GM12878 (cell line): Measurements from ENCODE around the gene CHN1. TPM values are rescaled to one million over a fixed set of nuclear protein-coding genes. Genes with fewer than 3 reads are reported as not detected.

Experiments used
- ATAC-seq: fragments of 200-7000 bp; cut with Tn5 transposase; 3 replicates; pipeline ENCODE4 v1.9.1; 2020; ENCODE audit warnings: mild to moderate bottlenecking, moderate library complexity
- BruUV-seq: library from RNA; stranded (reverse); fragments of 400-500 nt; replicated peaks from 2 replicates; lab custom pipeline; 2021; lab: Mats Ljungman, UMichigan
- CTCF ChIA-PET: fragments of 300-600 bp; sonication (Branson Sonifier 250); formaldehyde crosslinking; extraction: SDS; loops from one replicate; lab custom pipeline; 2021; ENCODE audit warnings: inconsistent platforms; lab: Yijun Ruan, JAX
- POLR2A ChIA-PET: fragments of 350-600 bp; formaldehyde crosslinking; extraction: SDS; loops from one replicate; lab custom pipeline; 2021; ENCODE audit warnings: inconsistent platforms; lab: Charles Lee
- RAD21 ChIA-PET: fragments of 300-600 bp; sonication (Branson Sonifier 250); formaldehyde crosslinking; loops from one replicate; lab custom pipeline; 2023; ENCODE audit warnings: antibody characterized with exemption; ENCODE audit not compliant: unreplicated experiment; lab: Charles Lee
- SMC1A ChIA-PET: fragments of 300-600 bp; sonication (Branson Sonifier 250); formaldehyde crosslinking; loops from one replicate; lab custom pipeline; 2023; ENCODE audit not compliant: unreplicated experiment, uncharacterized antibody; lab: Charles Lee
- DNase-seq: peaks from one replicate; pipeline ENCODE4 v3.0.0-alpha.2; 2011; ENCODE audit warnings: low read depth, low spot score
- FAIRE-seq: peaks from 3 replicates; lab custom pipeline; 2011; peaks lifted over from hg19 to GRCh38; lab: Jason Lieb, UNC
- H2AFZ ChIP-seq: 2 replicates; pipeline ENCODE4 v1.6.0; 2011; ENCODE audit warnings: low read depth, low read length, control low read depth; ENCODE audit not compliant: control insufficient read depth
- H3K27ac ChIP-seq: 2 replicates; pipeline ENCODE4 v1.5.1; 2011; ENCODE audit warnings: control low read depth; ENCODE audit not compliant: control insufficient read depth, insufficient read depth
- H3K27me3 ChIP-seq, 2 experiments: replicated peaks in 1 of 2; 2 replicates each; pipeline versions ENCODE4 v1.6.0 to v1.6.1; 2011; ENCODE audit warnings: low read length in 1 of 2; ENCODE audit not compliant: control insufficient read depth in 2 of 2, insufficient read depth in 2 of 2
- H3K36me3 ChIP-seq, 2 experiments: 2 replicates each; pipeline ENCODE4 v1.5.1; 2011; ENCODE audit warnings: low read length in 1 of 2; ENCODE audit not compliant: control insufficient read depth in 2 of 2, insufficient read depth in 2 of 2
- H3K4me1 ChIP-seq: 2 replicates; pipeline ENCODE4 v1.6.1; 2011; ENCODE audit warnings: mild to moderate bottlenecking, low read length, moderate library complexity, mixed read lengths; ENCODE audit not compliant: control insufficient read depth, insufficient read depth
- H3K4me2 ChIP-seq: 2 replicates; pipeline ENCODE4 v1.6.0; 2011; ENCODE audit warnings: control low read depth; ENCODE audit not compliant: control insufficient read depth, insufficient read depth
- H3K4me3 ChIP-seq: fragments of 200-600 bp; sonication (generic); 2 replicates; pipeline ENCODE4 v1.5.1; 2016
- H3K79me2 ChIP-seq: 2 replicates; pipeline ENCODE4 v1.6.0; 2011; ENCODE audit warnings: low read length; ENCODE audit not compliant: control insufficient read depth, insufficient read depth
- H3K9ac ChIP-seq: 2 replicates; pipeline ENCODE4 v1.8.0; 2011; ENCODE audit warnings: low read length, control low read depth, mixed read lengths; ENCODE audit not compliant: control insufficient read depth, insufficient read depth
- H3K9me3 ChIP-seq: replicated peaks from 3 replicates; pipeline ENCODE4 v1.5.1; 2011; ENCODE audit warnings: mild to moderate bottlenecking, low read length; ENCODE audit not compliant: control insufficient read depth, insufficient read depth
- H4K20me1 ChIP-seq: 2 replicates; pipeline ENCODE4 v1.6.0; 2011; ENCODE audit not compliant: control insufficient read depth, insufficient read depth
- CBX3 ChIP-seq: fragments of 200-600 bp; sonication (generic); IDR thresholded peaks from 2 replicates; pipeline ENCODE4 v1.6.1; 2016; ENCODE audit warnings: low read depth, borderline replicate concordance
- CEBPB ChIP-seq, 2 experiments: fragments of 150-350 bp in 1 of 2; IDR thresholded peaks; 2 replicates each; pipeline ENCODE4 v1.6.1; 2012 to 2014; ENCODE audit warnings: low read depth in 2 of 2, low read length in 2 of 2, borderline replicate concordance in 1 of 2, inconsistent platforms in 1 of 2
- EED ChIP-seq: sonication (generic); IDR thresholded peaks from 2 replicates; pipeline ENCODE4 v1.6.1; 2016; ENCODE audit warnings: antibody characterized with exemption, low read depth
- FOXK2 ChIP-seq: fragments of 450-650 bp; IDR thresholded peaks from 2 replicates; pipeline ENCODE4 v1.6.1; 2017; ENCODE audit warnings: mild to moderate bottlenecking, moderate library complexity
- JUNB ChIP-seq: IDR thresholded peaks from 2 replicates; pipeline ENCODE4 v1.6.1; 2016; ENCODE audit warnings: antibody characterized with exemption, mild to moderate bottlenecking
- NFXL1 ChIP-seq: fragments of 450-650 bp; IDR thresholded peaks from 2 replicates; pipeline ENCODE4 v1.6.1; 2017; ENCODE audit warnings: antibody characterized with exemption, mild to moderate bottlenecking, borderline replicate concordance
- NFYA ChIP-seq: IDR thresholded peaks from 2 replicates; pipeline ENCODE4 v1.6.1; 2011; ENCODE audit warnings: low read depth, mild to moderate bottlenecking, low read length, improper control_type of control experiment, borderline replicate concordance
- NR2C1 ChIP-seq: fragments of 450-650 bp; IDR thresholded peaks from 2 replicates; pipeline ENCODE4 v1.6.1; 2017; ENCODE audit warnings: antibody characterized with exemption, mild to moderate bottlenecking, moderate library complexity
- PAX8 ChIP-seq: fragments of 450-650 bp; IDR thresholded peaks from 2 replicates; pipeline ENCODE4 v1.6.1; 2017; ENCODE audit warnings: mild to moderate bottlenecking, moderate library complexity
- RELA ChIP-seq: fragments of 450-650 bp; IDR thresholded peaks from 2 replicates; pipeline ENCODE4 v1.8.0; 2014; ENCODE audit warnings: borderline replicate concordance; ENCODE audit not compliant: partially characterized antibody
- SMC3 ChIP-seq: IDR thresholded peaks from 2 replicates; pipeline ENCODE4 v1.6.1; 2011; ENCODE audit warnings: low read length, improper control_type of control experiment, borderline replicate concordance
- STAT3 ChIP-seq: IDR thresholded peaks from 2 replicates; pipeline ENCODE4 v1.6.1; 2011; ENCODE audit warnings: low read depth, low read length, improper control_type of control experiment
- ZBED1 ChIP-seq: IDR thresholded peaks from 2 replicates; pipeline ENCODE4 v1.6.1; 2016; ENCODE audit warnings: borderline replicate concordance
- WGBS: methylation state at CpG from one replicate; pipeline ENCODE4 v1.1.6; 2016; ENCODE audit warnings: low lambda C conversion rate; ENCODE audit not compliant: insufficient replicate concordance, insufficient coverage; ENCODE audit errors: missing lambda C conversion rate; 5-methylcytosine and 5-hydroxymethylcytosine counted together
- in situ Hi-C: fragments of 300-500 bp; cut with MboI; formaldehyde crosslinking; loops from 9 replicates; pipeline ENCODE4 v1.14.3; 2018; ENCODE audit warnings: mixed read lengths
- intact Hi-C: fragments of 100-400 bp; cut with micrococcal nuclease; formaldehyde crosslinking; loops from one replicate; pipeline ENCODE4 v1.14.2; 2022; ENCODE audit not compliant: unreplicated experiment
- polyA plus RNA-seq, 11 experiments: library from polyadenylated mRNA; depleted of rRNA in 4 of 11; unstranded in 6 of 11; stranded (reverse) in 5 of 11; fragments of >200 nt; fragmentation: Nextera tagmentation in 4 of 11; fragmentation: Illumina TruSeq in 1 of 11; extraction: Ambion mirVana in 4 of 11; extraction: Trizol in 1 of 11; gene quantifications; 1 replicate in 1 of 11; 2 replicates in 10 of 11; pipeline versions ENCODE4 v1.2.1 to v1.2.3, GENCODE V29; 2011 to 2016; ENCODE audit warnings: inconsistent platforms in 2 of 11, missing spikeins in 2 of 11, low read depth in 1 of 11
- total RNA-seq, 4 experiments: library from RNA; depleted of rRNA in 3 of 4; stranded (reverse); fragments of >200 nt in 3 of 4; fragmentation: Illumina TruSeq in 1 of 4; extraction: Trizol in 1 of 4; gene quantifications; 2 replicates each; pipeline versions ENCODE4 v1.2.1 to v1.2.3, GENCODE V29; 2013 to 2021
- TF ChIP-seq, protein P1 (sequence below): fragments of 450-650 bp; IDR thresholded peaks from 2 replicates; pipeline ENCODE4 v1.6.1; 2017; ENCODE audit warnings: mild to moderate bottlenecking

CHN1 gene
- total and polyA plus RNA-seq, 10 of the 15 experiments (the other 5 are each of a cell fraction or from before 2014, with no cell fraction given), result 0.18 to 0.92 (median 0.53) TPM; not detected in 1

DNA sequence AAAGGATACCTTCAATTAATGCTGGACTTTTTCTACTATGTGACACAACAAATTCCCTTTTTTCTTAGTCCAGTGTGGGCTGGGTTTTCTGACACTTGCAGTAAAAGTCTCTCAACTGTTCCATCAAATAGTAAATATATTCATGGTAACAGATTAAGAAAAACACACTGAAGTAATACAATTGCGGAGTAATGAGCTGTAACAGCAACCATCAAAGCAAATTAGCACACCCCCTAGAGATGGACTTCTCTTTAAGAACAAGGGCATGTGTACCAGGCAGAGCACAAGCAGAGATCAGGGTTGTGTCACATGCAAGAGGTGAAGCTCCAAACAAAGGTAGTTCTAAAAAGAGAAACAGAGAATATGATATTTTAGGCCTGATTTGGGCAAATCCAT lies 168.2 kb downstream of the CHN1 start:
- POLR2A ChIA-PET, result no interaction called here
- RAD21 ChIA-PET, result no interaction called here
- 95% methylated on average over 1 of the region's 1 CpG for WGBS

More for the DNA sequence above, 168.2 kb downstream of the CHN1 start:
- Histone ChIP-seq H2AFZ (no peak overlapping the region), H3K9me3 (no peaks in the 10 kb centered on the region), H3K79me2 (no peaks in the 10 kb centered on the region), H3K4me1 (no peaks in the 10 kb centered on the region), H3K36me3 (no peaks in the 10 kb centered on the region), H4K20me1 (no peaks in the 10 kb centered on the region), H3K27ac (no peak overlapping the region), H3K9ac (no peak overlapping the region), H3K4me3 (no peak overlapping the region), H3K4me2 (no peak overlapping the region), H3K27me3 (no peaks in the 10 kb centered on the region)
- BruUV-seq, result no TSS peak
- TF ChIP-seq, protein P1, sequence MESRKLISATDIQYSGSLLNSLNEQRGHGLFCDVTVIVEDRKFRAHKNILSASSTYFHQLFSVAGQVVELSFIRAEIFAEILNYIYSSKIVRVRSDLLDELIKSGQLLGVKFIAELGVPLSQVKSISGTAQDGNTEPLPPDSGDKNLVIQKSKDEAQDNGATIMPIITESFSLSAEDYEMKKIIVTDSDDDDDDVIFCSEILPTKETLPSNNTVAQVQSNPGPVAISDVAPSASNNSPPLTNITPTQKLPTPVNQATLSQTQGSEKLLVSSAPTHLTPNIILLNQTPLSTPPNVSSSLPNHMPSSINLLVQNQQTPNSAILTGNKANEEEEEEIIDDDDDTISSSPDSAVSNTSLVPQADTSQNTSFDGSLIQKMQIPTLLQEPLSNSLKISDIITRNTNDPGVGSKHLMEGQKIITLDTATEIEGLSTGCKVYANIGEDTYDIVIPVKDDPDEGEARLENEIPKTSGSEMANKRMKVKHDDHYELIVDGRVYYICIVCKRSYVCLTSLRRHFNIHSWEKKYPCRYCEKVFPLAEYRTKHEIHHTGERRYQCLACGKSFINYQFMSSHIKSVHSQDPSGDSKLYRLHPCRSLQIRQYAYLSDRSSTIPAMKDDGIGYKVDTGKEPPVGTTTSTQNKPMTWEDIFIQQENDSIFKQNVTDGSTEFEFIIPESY, result no peak
- no peak for TF ChIP-seq CBX3
- TF ChIP-seq NFXL1, result no peak
- no peak for TF ChIP-seq NR2C1
- TF ChIP-seq RELA, result no peak
- no peak for TF ChIP-seq JUNB
- TF ChIP-seq PAX8, result no peak
- TF ChIP-seq STAT3, result no peak
- TF ChIP-seq EED, result no peak
- no peak for TF ChIP-seq NFYA
- TF ChIP-seq SMC3, result no peak
- no peak for TF ChIP-seq CEBPB (IDR thresholded peaks at IDR 0.05; ENCODE audit: borderline replicate concordance in 1 of 2, low read depth in 2 of 2, low read length in 2 of 2)
- no peak for TF ChIP-seq ZBED1
- TF ChIP-seq FOXK2, result no peak
- ATAC-seq, result no peak
- intact Hi-C loops, result no loop called here
- no peak for FAIRE-seq
- in situ Hi-C loops, result no loop called here
- ChIA-PET SMC1A (interaction anchor here (0.8 kb wide), 1 partner anchor 9 kb away, joined by 3 read pairs; no protein-coding TSS in a partner anchor), CTCF (interaction anchor here (1.0 kb wide), 1 partner anchor 88 kb away, joined by 3 read pairs; no protein-coding TSS in a partner anchor)
- no peak for DNase-seq
